COLO829 (cell line): ENCODE measurements around the gene NPM1.
"Not testable (repeated sequence)": the region's sequence is repeated elsewhere in the genome, so short reads cannot be mapped to it uniquely, and the experiment has no call there.

ENCODE experiments used
- DNase-seq: peaks from one replicate; pipeline ENCODE4 v3.0.0; 2012; ENCODE audit warnings: low spot score

The NPM1 gene

DNA sequence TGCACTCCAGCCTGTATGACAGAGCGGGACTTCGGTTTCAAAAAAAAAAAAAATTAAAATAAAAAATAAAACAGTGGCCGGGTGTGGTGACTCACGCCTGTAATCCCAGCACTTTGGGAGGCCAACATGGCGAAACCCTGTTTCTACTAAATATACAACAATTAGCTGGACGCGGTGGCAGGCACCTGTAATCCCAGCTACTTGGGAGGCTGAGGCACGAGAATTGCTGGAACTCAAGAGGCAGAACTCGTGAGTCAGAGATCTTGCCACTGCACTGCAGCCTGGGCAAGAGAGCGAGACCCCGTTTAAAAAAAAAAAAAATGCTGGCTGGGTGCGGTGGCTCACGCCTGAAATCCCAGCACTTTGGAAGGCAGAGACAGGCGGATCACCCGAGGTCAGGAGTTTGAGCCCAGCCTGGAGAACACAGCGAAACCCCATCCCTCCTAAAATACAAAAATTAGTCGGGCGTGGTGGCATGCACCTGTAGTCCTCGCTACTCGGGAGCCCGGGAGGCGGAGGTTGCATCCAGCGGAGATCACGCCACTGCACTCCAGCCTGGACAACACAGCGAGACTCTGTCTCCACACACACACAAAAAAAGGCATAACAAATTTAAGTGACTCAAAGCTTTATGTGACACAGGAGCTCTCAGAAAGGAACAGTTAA, 1.5 kb upstream of the NPM1 start:
- DNase-seq: no peak

- no peak for DNase-seq
These were observed 746 bp upstream of the NPM1 start for GRCh38 chr5:171386861-171387344.

- peak; percentile 33 for DNase-seq
These were observed 544 bp downstream of the NPM1 start for GRCh38 chr5:171387970-171388815.

DNA sequence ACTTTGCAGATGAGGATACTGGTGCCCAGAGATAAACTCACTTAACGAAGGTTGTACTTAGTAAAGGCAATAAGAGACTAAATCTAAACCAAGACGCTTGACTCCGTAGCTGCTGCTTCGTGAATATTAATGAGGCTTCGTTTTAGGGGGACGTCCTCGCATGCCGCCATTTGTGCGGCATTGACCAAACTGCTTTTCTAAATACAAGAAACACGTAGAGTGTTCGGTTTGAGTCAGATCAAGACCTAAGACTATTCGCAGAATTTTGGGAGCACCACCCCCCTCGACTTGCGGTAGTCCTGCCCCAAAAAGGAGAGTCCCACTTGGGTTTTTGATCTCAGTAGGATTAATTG, 1.1 kb downstream of the NPM1 start:
- DNase-seq: no peak

GRCh38 chr5:171390883-171391677, 3.4 kb downstream of the NPM1 start:
- DNase-seq: no peak

DNA sequence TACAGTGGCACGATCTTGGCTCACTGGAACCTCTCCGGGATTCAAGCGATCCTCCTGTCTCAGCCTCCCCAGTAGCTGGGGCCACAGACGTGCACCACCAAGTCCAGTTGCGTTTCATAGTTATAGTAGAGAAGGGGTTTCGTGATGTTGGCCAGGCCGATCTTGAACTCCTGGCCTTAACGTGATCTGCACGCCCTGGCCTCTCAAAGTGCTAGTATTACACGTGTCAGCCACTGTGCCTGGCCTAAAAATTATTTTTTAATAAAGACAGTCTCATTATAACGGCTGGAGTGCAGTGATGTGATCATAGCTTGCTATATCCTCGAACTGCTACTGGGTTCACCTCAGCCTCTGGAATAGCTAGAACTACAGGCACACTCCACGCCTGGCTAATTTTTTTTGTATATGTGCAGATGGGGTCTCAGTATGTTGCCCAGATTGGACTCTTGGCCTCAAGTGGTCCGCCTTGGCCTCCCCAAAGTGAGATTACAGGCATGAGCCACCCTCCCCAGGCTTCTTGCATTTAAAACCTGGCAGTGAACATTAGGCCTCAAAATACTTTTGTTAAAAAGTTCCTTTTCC, 4.4 kb downstream of the NPM1 start:
- DNase-seq: no peak

DNA sequence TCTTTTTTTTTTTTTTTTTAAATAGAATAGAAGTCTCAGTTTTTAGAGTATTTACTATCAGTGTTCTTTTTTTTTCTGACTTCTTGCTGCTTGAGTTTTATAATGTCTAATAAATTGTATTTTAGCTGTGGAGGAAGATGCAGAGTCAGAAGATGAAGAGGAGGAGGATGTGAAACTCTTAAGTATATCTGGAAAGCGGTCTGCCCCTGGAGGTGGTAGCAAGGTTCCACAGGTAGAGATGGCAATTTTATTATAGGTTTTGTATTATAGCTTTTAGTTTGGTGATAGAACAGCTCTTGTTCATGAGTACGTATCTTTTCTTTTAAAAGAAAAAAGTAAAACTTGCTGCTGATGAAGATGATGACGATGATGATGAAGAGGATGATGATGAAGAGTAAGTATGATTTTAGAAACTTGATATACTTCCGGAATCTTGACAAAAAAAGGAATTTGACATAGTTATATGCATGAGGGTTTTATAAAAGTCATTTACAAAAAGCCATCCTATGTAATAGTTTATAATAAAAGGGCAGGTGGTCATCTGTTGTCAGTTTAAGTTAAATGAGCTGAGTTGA, 5.0 kb downstream of the NPM1 start:
- DNase-seq: no peak

DNA sequence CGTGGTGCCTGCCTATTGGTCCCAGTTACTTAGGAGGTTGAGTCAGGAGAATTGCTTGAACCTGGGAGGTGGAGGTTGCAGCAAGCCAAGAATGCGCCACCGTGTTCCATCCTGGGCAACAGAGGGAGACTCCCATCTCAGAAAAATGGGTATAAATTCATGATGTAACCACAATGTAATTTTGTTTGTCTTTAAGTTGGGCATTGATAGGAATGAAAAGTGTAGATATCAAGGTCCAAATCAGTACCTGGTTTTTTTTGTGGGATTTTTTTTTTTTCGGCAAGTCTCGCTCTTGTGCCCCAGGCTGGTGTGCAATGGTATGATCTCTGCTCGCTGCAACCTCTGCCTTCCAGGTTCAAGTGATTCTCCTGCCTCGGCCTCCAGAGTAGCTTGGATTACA, 7.4 kb downstream of the NPM1 start:
- no peak for DNase-seq

GRCh38 chr5:171396583-171396982, 8.9 kb downstream of the NPM1 start:
- not testable (repeated sequence) for DNase-seq

DNA sequence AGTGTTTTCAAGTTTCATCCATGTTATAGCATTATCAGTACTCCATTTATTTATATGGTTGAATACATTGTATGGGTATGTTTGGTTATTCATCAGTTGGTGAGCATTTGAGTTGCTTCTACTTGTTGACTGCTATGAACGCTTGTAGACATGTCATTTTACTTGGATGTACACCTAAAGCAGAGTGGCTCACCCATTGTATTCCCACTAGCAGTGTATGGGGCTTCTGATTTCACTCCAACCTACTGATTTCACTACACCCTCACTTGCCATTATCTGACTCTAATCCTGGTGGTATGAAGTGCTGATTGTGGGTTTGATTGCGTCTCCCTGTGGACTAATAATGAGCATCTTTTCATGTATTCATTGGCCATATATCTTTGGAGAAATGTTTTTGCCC, 9.5 kb downstream of the NPM1 start:
- no peak for DNase-seq

GRCh38 chr5:171397599-171397998, 9.9 kb downstream of the NPM1 start:
- DNase-seq: no peak

GRCh38 chr5:171398660-171399059, 11.0 kb downstream of the NPM1 start:
- DNase-seq: not testable (repeated sequence)

- no peak for DNase-seq
These were observed 12.5 kb downstream of the NPM1 start for GRCh38 chr5:171400169-171400568.

DNA sequence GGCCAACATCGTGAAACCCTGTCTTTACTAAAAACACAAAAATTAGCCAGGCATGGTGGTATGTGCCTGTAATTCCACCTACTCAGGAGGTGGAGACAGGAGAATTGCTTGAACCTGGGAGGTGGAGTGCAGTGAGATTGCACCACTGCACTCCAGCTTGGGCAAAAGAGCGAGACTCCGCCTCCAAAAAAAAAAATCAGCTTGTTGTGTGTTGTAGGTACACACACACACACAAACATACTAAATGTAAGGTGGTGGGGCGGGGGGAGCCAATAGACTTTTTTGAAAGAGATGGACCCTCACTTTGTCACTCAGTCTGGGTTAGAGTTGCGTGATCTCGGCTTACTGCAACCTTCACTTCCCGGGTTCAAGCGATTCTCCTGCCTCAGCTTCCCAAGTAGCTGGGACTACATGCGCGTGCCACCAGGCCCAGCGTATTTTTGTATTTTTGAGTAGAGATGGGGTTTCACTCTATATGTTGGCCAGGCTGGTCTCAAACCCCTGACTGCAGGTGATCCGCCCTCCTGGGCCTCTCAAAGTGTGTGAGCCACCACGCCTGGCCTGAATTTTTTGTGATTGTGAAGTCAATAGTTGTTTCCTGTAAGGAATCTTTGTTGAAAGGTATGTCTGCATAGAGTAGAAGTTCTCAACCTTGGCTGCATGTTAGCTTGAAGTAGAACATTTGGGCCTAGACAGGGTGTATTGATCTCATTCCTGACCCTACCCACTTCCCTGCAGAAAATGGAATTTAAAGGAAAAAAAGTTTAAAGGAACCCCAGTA, 13.7 kb downstream of the NPM1 start:
- no peak for DNase-seq

GRCh38 chr5:171402751-171403150, 15.1 kb downstream of the NPM1 start:
- not testable (repeated sequence) for DNase-seq

- DNase-seq: no peak
These were observed 18.0 kb downstream of the NPM1 start for GRCh38 chr5:171405615-171406014.

DNA sequence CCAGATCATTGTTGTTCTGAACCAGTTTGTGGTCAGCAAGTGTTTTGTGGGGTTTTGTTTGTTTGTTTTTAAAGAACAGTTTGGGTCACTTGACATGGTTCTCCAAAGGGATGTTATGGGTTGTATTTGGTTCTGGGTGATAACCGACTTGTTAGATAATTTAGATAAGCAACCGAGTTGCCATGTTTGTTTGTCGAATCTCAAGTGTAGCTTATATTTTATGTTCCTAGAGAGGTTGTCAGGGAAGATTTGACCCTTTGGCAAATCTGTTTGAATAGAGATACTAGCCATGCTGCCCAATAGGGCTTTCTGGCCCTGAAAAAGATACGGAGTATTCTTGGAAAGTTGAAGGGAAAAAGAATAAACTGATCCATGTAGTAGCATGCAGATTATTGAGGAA, 19.6 kb downstream of the NPM1 start:
- DNase-seq: no peak

DNA sequence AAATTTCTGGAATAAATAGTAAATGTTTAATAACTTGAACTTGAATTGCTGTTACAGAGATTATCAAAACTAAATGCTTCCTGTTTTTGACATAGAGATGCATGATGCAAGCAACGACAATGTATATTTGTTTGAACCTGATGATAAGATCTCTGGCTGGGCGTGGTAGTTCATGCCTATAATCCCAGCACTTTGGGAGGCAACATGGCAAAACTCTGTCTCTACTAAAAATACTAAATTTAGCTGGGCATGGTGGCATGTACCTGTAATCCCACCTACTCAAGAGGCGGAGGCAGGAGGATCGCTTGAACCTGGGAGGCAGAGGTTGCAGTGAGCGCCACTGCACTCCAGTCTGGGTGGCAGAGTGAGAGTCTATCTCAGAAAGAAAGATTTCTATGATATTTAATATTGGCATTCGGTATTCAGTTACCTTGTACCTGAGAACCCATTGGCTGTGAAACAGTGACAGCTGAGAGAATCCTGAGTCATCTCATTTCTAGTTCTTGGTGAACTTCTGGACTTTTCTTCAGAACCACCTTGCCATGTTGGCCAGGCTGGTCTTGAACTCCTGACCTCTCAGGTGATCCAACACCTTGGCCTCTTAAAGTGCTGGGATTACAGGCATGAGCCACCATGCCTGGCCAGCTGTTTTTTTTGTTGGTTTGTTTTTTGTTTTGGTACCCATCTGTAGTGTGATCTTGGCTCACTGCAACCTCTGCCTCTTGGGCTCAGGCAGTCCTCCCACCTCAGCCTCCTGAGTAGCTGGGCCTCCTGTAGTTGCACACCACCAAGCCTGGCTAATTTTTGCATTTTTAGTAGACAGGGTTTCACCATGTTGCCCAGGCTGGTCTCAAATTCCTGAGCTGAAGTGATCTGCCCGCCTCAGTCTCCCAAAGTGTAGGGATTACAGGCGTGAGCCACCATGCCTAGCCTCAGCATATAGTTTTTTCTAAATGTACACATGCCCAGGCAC, 21.8 kb downstream of the NPM1 start:
- no peak for DNase-seq

GRCh38 chr5:171410181-171410580, 22.5 kb downstream of the NPM1 start:
- no peak for DNase-seq

DNA sequence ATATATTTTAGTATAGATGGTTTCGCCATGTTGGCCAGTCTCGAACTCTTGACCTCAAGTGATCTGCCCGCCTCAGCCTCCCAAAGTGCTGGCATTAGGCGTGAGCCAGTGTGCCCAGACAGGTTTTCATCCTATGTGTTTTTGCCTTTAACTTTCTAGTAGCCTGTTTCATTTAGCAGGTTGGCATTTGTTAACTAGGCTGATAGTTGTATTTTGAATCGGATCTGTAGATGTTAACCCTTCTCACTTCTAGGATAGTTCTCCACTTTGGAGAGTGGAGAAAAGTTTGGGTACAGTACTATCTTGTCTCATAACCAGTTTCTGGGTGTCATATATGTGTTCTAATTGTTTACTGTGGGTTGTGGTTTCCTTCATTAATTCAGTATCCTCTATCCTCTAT, 24.5 kb downstream of the NPM1 start:
- DNase-seq: no peak
